Renal cortical epithelial cell (primary cell): ENCODE results near the gene TNNI3K. TPM values are rescaled to one million over a fixed set of nuclear protein-coding genes. Genes with fewer than 3 reads are reported as not detected.
A peak's percentile ranks its signal among the peaks of the same experiment; 100 is the strongest.

Experiments used
- DNase-seq: peaks from one replicate; pipeline ENCODE4 v3.0.0-alpha.2; 2011; ENCODE audit warnings: low read depth
- total RNA-seq: library from RNA; depleted of rRNA; stranded (reverse); fragments of >200 nt; gene quantifications from 2 replicates; pipeline ENCODE4 v1.2.3, GENCODE V29; 2014

Gene TNNI3K
- total RNA-seq, 1 donor from 2014 or later = 0.35 TPM

GRCh38 chr1:74436078-74436477 is 200.9 kb downstream of the TNNI3K start:
- DNase-seq = no peak

- no peak for DNase-seq
Measured at GRCh38 chr1:74437035-74437434, 201.8 kb downstream of the TNNI3K start.

GRCh38 chr1:74452035-74452434 is 216.8 kb downstream of the TNNI3K start:
- DNase-seq = no peak

GRCh38 chr1:74453277-74453676 is 218.1 kb downstream of the TNNI3K start:
- DNase-seq = no peak

GRCh38 chr1:74455390-74455789 is 220.2 kb downstream of the TNNI3K start:
- no peak for DNase-seq

- DNase-seq = no peak
Measured at GRCh38 chr1:74457253-74457652, 222.1 kb downstream of the TNNI3K start.

- DNase-seq = peak; percentile 3
Measured at GRCh38 chr1:74463333-74463988, 228.3 kb downstream of the TNNI3K start.

- DNase-seq = no peak
Measured at GRCh38 chr1:74464037-74464436, 228.8 kb downstream of the TNNI3K start.

GRCh38 chr1:74465193-74465681 is 230.1 kb downstream of the TNNI3K start:
- no peak for DNase-seq

- DNase-seq = peak; percentile 83
Measured at GRCh38 chr1:74467786-74468377, 232.7 kb downstream of the TNNI3K start.

- peak; percentile 70 for DNase-seq
Measured at GRCh38 chr1:74468982-74469603, 233.9 kb downstream of the TNNI3K start.

GRCh38 chr1:74470251-74470650 is 235.1 kb downstream of the TNNI3K start:
- no peak for DNase-seq

- DNase-seq = peak; percentile 19
Measured at GRCh38 chr1:74470936-74471335, 235.7 kb downstream of the TNNI3K start.

GRCh38 chr1:74471470-74471869 is 236.3 kb downstream of the TNNI3K start:
- DNase-seq = no peak

- DNase-seq = no peak
Measured at GRCh38 chr1:74474585-74474984, 239.4 kb downstream of the TNNI3K start.

- no peak for DNase-seq
Measured at GRCh38 chr1:74478979-74479378, 243.8 kb downstream of the TNNI3K start.

- DNase-seq = no peak
Measured at GRCh38 chr1:74480068-74480467, 244.9 kb downstream of the TNNI3K start.

GRCh38 chr1:74481607-74482006 is 246.4 kb downstream of the TNNI3K start:
- no peak for DNase-seq

GRCh38 chr1:74485622-74486021 is 250.4 kb downstream of the TNNI3K start:
- peak; percentile 40 for DNase-seq

- DNase-seq = peak; percentile 63
Measured at GRCh38 chr1:74486036-74486435, 250.8 kb downstream of the TNNI3K start.

GRCh38 chr1:74496669-74497068 is 261.5 kb downstream of the TNNI3K start:
- no peak for DNase-seq

- DNase-seq = no peak
Measured at GRCh38 chr1:74498901-74499300, 263.7 kb downstream of the TNNI3K start.

- DNase-seq = peak; percentile 67
Measured at GRCh38 chr1:74502432-74502831, 267.2 kb downstream of the TNNI3K start.
